Activated T-cell treated with anti-CD3 and anti-CD28 coated beads, Interleukin-2, amount 50 U/mL, for 72 hours (primary cell): ENCODE data around the gene METTL16. TPM values are rescaled to one million over a fixed set of nuclear protein-coding genes. Genes with fewer than 3 reads are reported as not detected.
A peak's percentile ranks its signal among the peaks of the same experiment; 100 is the strongest.
"Not testable (repeated sequence)": the region's sequence is repeated elsewhere in the genome, so short reads cannot be mapped to it uniquely, and the experiment has no call there.

Experiments used
- ATAC-seq, 2 donors: fragments of 150-1000 bp; cut with Tn5 transposase; replicated peaks in 1 of 2; 2 replicates each; pipeline ENCODE4 v1.10.0; 2021; ENCODE audit warnings: moderate library complexity in 2 of 2, mild to moderate bottlenecking in 1 of 2
- DNase-seq, 2 donors: peaks; one replicate each; pipeline ENCODE4 v3.0.0; 2021 to 2022; ENCODE audit warnings: mixed read lengths in 1 of 2
- H3K27ac Mint-ChIP-seq: one replicate; pipeline ENCODE4 v1.8.0; 2022; ENCODE audit warnings: mild to moderate bottlenecking, moderate library complexity, mixed read lengths
- H3K27me3 Mint-ChIP-seq: one replicate; pipeline ENCODE4 v1.8.0; 2022; ENCODE audit warnings: low read depth, mixed read lengths
- H3K36me3 Mint-ChIP-seq, 2 donors: one replicate each; pipeline ENCODE4 v1.8.0; 2022; ENCODE audit warnings: mixed read lengths in 2 of 2, mild to moderate bottlenecking in 1 of 2; ENCODE audit not compliant: insufficient read depth in 2 of 2
- H3K4me1 Mint-ChIP-seq: one replicate; pipeline ENCODE4 v1.8.0; 2022; ENCODE audit warnings: low read depth, mixed read lengths
- H3K4me3 Mint-ChIP-seq, 2 donors: one replicate each; pipeline ENCODE4 v1.8.0; 2022; ENCODE audit warnings: mild to moderate bottlenecking in 2 of 2, mixed read lengths in 2 of 2, moderate library complexity in 2 of 2
- H3K9me3 Mint-ChIP-seq, 2 donors: one replicate each; pipeline ENCODE4 v1.8.0; 2022; ENCODE audit warnings: mixed read lengths in 2 of 2
- total RNA-seq, 2 donors: library from RNA; stranded (reverse); gene quantifications; one replicate each; pipeline ENCODE4 v1.2.3, GENCODE V29; 2022

METTL16 gene
- total RNA-seq, 2 donors from 2014 or later, result 33.3 to 45.7 TPM

GRCh38 chr17:2457913-2458312 lies 53.8 kb downstream of the METTL16 start:
- no peak for DNase-seq
- H3K27ac Mint-ChIP-seq, result no peak overlapping the region
- ATAC-seq, result no peak
- peaks cover 33% of the 10 kb centered on the region for H3K4me1 Mint-ChIP-seq
- H3K27me3 Mint-ChIP-seq, result no peaks in the 10 kb centered on the region
- H3K36me3 Mint-ChIP-seq, result peaks cover 9 to 11% of the 10 kb centered on the region in 2 donors
- H3K4me3 Mint-ChIP-seq, result no peak overlapping the region
- no peaks in the 10 kb centered on the region for H3K9me3 Mint-ChIP-seq

GRCh38 chr17:2456475-2456874 lies 55.2 kb downstream of the METTL16 start:
- Mint-ChIP-seq H3K4me3 (no peak overlapping the region), H3K9me3 (no peaks in the 10 kb centered on the region), H3K27ac (no peak overlapping the region), H3K27me3 (no peaks in the 10 kb centered on the region), H3K4me1 (peaks cover 33% of the 10 kb centered on the region), H3K36me3 (no peaks in the 10 kb centered on the region)
- no peak for ATAC-seq
- no peak for DNase-seq

- ATAC-seq (no peak), DNase-seq (no peak)
- no peak overlapping the region for H3K27ac Mint-ChIP-seq
- H3K9me3 Mint-ChIP-seq, result no peaks in the 10 kb centered on the region
- peaks cover 33% of the 10 kb centered on the region for H3K4me1 Mint-ChIP-seq
- no peak overlapping the region for H3K4me3 Mint-ChIP-seq
- no peaks in the 10 kb centered on the region for H3K36me3 Mint-ChIP-seq
- no peaks in the 10 kb centered on the region for H3K27me3 Mint-ChIP-seq
Observed at GRCh38 chr17:2455956-2456355, 55.7 kb downstream of the METTL16 start.

GRCh38 chr17:2453866-2454265 lies 57.8 kb downstream of the METTL16 start:
- no peaks in the 10 kb centered on the region for H3K27me3 Mint-ChIP-seq
- peak overlapping the region in 1 of 2 donors; percentile 3 for H3K4me3 Mint-ChIP-seq
- peak; percentile 74 to 93 for ATAC-seq
- H3K4me1 Mint-ChIP-seq, result peaks cover 18% of the 10 kb centered on the region
- H3K9me3 Mint-ChIP-seq, result no peaks in the 10 kb centered on the region
- DNase-seq, result no peak
- H3K27ac Mint-ChIP-seq, result peak overlapping the region; percentile 4
- H3K36me3 Mint-ChIP-seq, result no peaks in the 10 kb centered on the region

GRCh38 chr17:2453325-2453724 lies 58.4 kb downstream of the METTL16 start:
- Mint-ChIP-seq H3K27me3 (no peaks in the 10 kb centered on the region), H3K36me3 (no peaks in the 10 kb centered on the region), H3K9me3 (no peaks in the 10 kb centered on the region), H3K4me1 (peaks cover 18% of the 10 kb centered on the region), H3K27ac (peak overlapping the region; percentile 34), H3K4me3 (peak overlapping the region in 1 of 2 donors; percentile 2)
- DNase-seq (no peak), ATAC-seq (peak in 1 of 2 donors; percentile 55)

- DNase-seq (no peak), ATAC-seq (no peak)
- H3K9me3 Mint-ChIP-seq, result no peaks in the 10 kb centered on the region
- no peaks in the 10 kb centered on the region for H3K36me3 Mint-ChIP-seq
- no peak overlapping the region for H3K4me3 Mint-ChIP-seq
- peaks cover 18% of the 10 kb centered on the region for H3K4me1 Mint-ChIP-seq
- H3K27me3 Mint-ChIP-seq, result no peaks in the 10 kb centered on the region
- no peak overlapping the region for H3K27ac Mint-ChIP-seq
Observed at GRCh38 chr17:2452216-2452750, 59.4 kb downstream of the METTL16 start.

GRCh38 chr17:2450016-2450650 lies 61.6 kb downstream of the METTL16 start:
- Mint-ChIP-seq H3K27ac (no peak overlapping the region), H3K9me3 (peaks cover 0 to 2% of the 10 kb centered on the region in 2 donors), H3K4me1 (peaks cover 14% of the 10 kb centered on the region), H3K4me3 (no peak overlapping the region), H3K36me3 (peaks cover 1 to 8% of the 10 kb centered on the region in 2 donors), H3K27me3 (no peaks in the 10 kb centered on the region)
- ATAC-seq (no peak), DNase-seq (no peak)

GRCh38 chr17:2449486-2449885 lies 62.2 kb downstream of the METTL16 start:
- H3K36me3 Mint-ChIP-seq, result peaks cover 2 to 8% of the 10 kb centered on the region in 2 donors
- H3K4me3 Mint-ChIP-seq, result no peak overlapping the region
- H3K27ac Mint-ChIP-seq, result no peak overlapping the region
- no peaks in the 10 kb centered on the region for H3K27me3 Mint-ChIP-seq
- peaks cover 13% of the 10 kb centered on the region for H3K4me1 Mint-ChIP-seq
- ATAC-seq, result no peak
- DNase-seq, result no peak
- H3K9me3 Mint-ChIP-seq, result peaks cover 0 to 2% of the 10 kb centered on the region in 2 donors

GRCh38 chr17:2447479-2447878 lies 64.2 kb downstream of the METTL16 start:
- not testable (repeated sequence) for H3K4me1 Mint-ChIP-seq, H3K27ac Mint-ChIP-seq, ATAC-seq, H3K9me3 Mint-ChIP-seq, H3K36me3 Mint-ChIP-seq, DNase-seq, H3K4me3 Mint-ChIP-seq, H3K27me3 Mint-ChIP-seq

GRCh38 chr17:2445638-2446037 lies 66.0 kb downstream of the METTL16 start:
- Mint-ChIP-seq H3K4me3 (no peak overlapping the region), H3K27me3 (no peaks in the 10 kb centered on the region), H3K9me3 (peaks cover 0 to 2% of the 10 kb centered on the region in 2 donors), H3K36me3 (peaks cover 7 to 15% of the 10 kb centered on the region in 2 donors), H3K4me1 (no peaks in the 10 kb centered on the region), H3K27ac (no peak overlapping the region)
- ATAC-seq (no peak), DNase-seq (no peak)

GRCh38 chr17:2444382-2444781 lies 67.3 kb downstream of the METTL16 start:
- no peak for ATAC-seq
- no peak overlapping the region for H3K4me3 Mint-ChIP-seq
- H3K27me3 Mint-ChIP-seq, result no peaks in the 10 kb centered on the region
- H3K4me1 Mint-ChIP-seq, result no peaks in the 10 kb centered on the region
- H3K27ac Mint-ChIP-seq, result no peak overlapping the region
- H3K36me3 Mint-ChIP-seq, result peaks cover 7 to 18% of the 10 kb centered on the region in 2 donors
- peaks cover 0 to 2% of the 10 kb centered on the region in 2 donors for H3K9me3 Mint-ChIP-seq
- no peak for DNase-seq

- Mint-ChIP-seq H3K36me3 (peaks cover 7 to 21% of the 10 kb centered on the region in 2 donors), H3K4me1 (peaks cover 5% of the 10 kb centered on the region), H3K27ac (peak overlapping the region; percentile 68), H3K9me3 (peaks cover 0 to 2% of the 10 kb centered on the region in 2 donors), H3K27me3 (no peaks in the 10 kb centered on the region), H3K4me3 (no peak overlapping the region)
- no peak for DNase-seq
- no peak for ATAC-seq
Observed at GRCh38 chr17:2442166-2442565, 69.5 kb downstream of the METTL16 start.

GRCh38 chr17:2440930-2441329 lies 70.8 kb downstream of the METTL16 start:
- no peak for ATAC-seq
- peaks cover 0 to 1% of the 10 kb centered on the region in 2 donors for H3K9me3 Mint-ChIP-seq
- no peak for DNase-seq
- H3K4me1 Mint-ChIP-seq, result peaks cover 7% of the 10 kb centered on the region
- no peak overlapping the region for H3K27ac Mint-ChIP-seq
- H3K27me3 Mint-ChIP-seq, result no peaks in the 10 kb centered on the region
- no peak overlapping the region for H3K4me3 Mint-ChIP-seq
- peaks cover 10 to 21% of the 10 kb centered on the region in 2 donors for H3K36me3 Mint-ChIP-seq

- ATAC-seq, result peak in 1 of 2 donors; percentile 68
- H3K9me3 Mint-ChIP-seq, H3K27me3 Mint-ChIP-seq, H3K4me1 Mint-ChIP-seq, H3K4me3 Mint-ChIP-seq, DNase-seq, H3K27ac Mint-ChIP-seq: not testable (repeated sequence)
- peaks cover 7 to 17% of the 10 kb centered on the region in 2 donors for H3K36me3 Mint-ChIP-seq
Observed at GRCh38 chr17:2439997-2440396, 71.7 kb downstream of the METTL16 start.
